Thyroid gland (tissue), 4 donors: ENCODE results near the gene PTPRT. TPM values are rescaled to one million over a fixed set of nuclear protein-coding genes. Genes with fewer than 3 reads are reported as not detected.

Experiments
- DNase-seq, 2 donors: peaks; one replicate each; pipeline ENCODE4 v3.0.0-alpha.2; 2019
- H3K27ac ChIP-seq, 3 donors: fragments of 200-600 bp; sonication (generic); 1 replicate in 2 of 3; 2 replicates in 1 of 3; pipeline ENCODE4 v1.5.1; 2016 to 2019; ENCODE audit warnings: mild to moderate bottlenecking in 1 of 3, moderate library complexity in 1 of 3
- H3K27me3 ChIP-seq: fragments of 200-600 bp; sonication (generic); one replicate; pipeline ENCODE4 v1.5.1; 2019
- H3K36me3 ChIP-seq, 2 donors: fragments of 200-600 bp; sonication (generic); one replicate each; pipeline ENCODE4 v1.5.1; 2016 to 2019
- H3K4me1 ChIP-seq, 2 donors: fragments of 200-600 bp; sonication (generic); one replicate each; pipeline ENCODE4 v1.5.1; 2017 to 2019
- H3K4me3 ChIP-seq, 3 donors: fragments of 200-600 bp; sonication (generic); replicated peaks in 1 of 3; 1 replicate in 2 of 3; 2 replicates in 1 of 3; pipeline ENCODE4 v1.5.1; 2016; ENCODE audit warnings: mild to moderate bottlenecking in 1 of 3
- H3K9me3 ChIP-seq: fragments of 200-600 bp; sonication (generic); one replicate; pipeline ENCODE4 v1.5.1; 2017
- CTCF ChIP-seq, 6 experiments: fragments of 200-600 bp in 3 of 6; fragments of 450-650 bp in 3 of 6; sonication (generic) in 3 of 6; IDR thresholded peaks; one replicate each; pipeline ENCODE4 v1.5.1; 2016 to 2019; ENCODE audit warnings: antibody characterized with exemption in 6 of 6, mild to moderate bottlenecking in 2 of 6, inconsistent platforms in 1 of 6, moderate library complexity in 1 of 6
- POLR2A ChIP-seq, 2 donors: fragments of 450-650 bp; IDR thresholded peaks; one replicate each; pipeline ENCODE4 v1.6.1; 2017; ENCODE audit warnings: antibody characterized with exemption in 2 of 2, mild to moderate bottlenecking in 2 of 2, moderate library complexity in 1 of 2
- WGBS, 2 donors: methylation state at CpG; one replicate each; pipeline ENCODE4 v1.1.5; 2017; 5-methylcytosine and 5-hydroxymethylcytosine counted together
- intact Hi-C: fragments of 100-400 bp; cut with DNase I; formaldehyde crosslinking; loops from one replicate; pipeline ENCODE4 v1.15.1; 2023
- total RNA-seq, 4 donors: library from RNA; depleted of rRNA; stranded (reverse); fragments of >200 nt; gene quantifications; one replicate each; pipeline ENCODE4 v1.2.3, GENCODE V29; 2016

Gene PTPRT
- total RNA-seq, 4 donors from 2014 or later = 0.11 to 0.15 TPM; not detected in 2

DNA sequence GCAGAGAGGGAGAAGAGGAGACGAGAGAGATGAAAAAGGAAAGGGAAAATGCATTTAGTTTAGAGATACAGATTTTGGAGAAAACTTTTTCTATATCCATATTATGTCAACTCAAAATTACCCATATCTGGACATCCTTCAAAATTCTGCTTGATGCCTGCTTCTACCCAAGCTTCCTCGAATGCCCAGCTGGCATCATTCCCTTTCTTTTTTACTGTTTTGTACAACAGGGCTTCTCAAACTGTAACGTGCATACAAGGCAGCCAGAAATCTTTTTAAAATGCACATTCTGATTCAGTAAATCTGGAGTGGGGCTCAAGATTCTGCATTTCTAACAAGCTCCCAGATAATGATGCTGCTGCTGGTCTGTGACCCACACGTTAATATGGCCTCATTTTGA, 1108.8 kb downstream of the PTPRT start:
- intact Hi-C loops = no loop called here
- WGBS, 2 donors = 76 to 77% methylated on average over 4 of the region's 4 CpGs

DNA sequence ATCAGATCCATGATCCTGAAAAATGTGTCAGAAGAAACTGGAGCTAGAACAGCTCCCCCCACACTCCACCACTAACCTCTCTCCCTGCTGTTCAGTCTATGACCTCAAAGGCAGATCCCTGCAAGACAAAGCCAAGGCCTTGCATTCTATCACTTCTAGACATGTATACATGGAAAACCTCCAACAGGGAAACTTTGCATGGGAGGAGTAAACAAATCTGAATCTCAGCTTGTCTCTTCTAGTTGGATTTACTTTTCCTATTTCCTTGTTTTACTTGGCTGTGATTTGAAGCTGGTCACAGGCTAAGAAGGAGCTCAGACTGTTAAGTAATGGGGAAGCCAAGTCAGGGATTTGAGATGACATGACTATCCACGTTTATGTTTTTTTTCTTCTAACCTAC, 1114.8 kb downstream of the PTPRT start:
- H3K9me3 ChIP-seq = no peaks in the 10 kb centered on the region
- H3K27ac ChIP-seq = no peak overlapping the region
- DNase-seq = no peak
- TF ChIP-seq CTCF (IDR thresholded peaks at IDR 0.05) = no peak
- no peak for TF ChIP-seq POLR2A (IDR thresholded peaks at IDR 0.05)
- WGBS, 2 donors = 50 to 63% methylated on average over 1 of the region's 1 CpG
- intact Hi-C loops = no loop called here
- H3K4me3 ChIP-seq = no peak overlapping the region
- H3K4me1 ChIP-seq = no peaks in the 10 kb centered on the region
- no peaks in the 10 kb centered on the region for H3K27me3 ChIP-seq
- H3K36me3 ChIP-seq = no peaks in the 10 kb centered on the region

More for the DNA sequence above, 1108.8 kb downstream of the PTPRT start:
- Histone ChIP-seq H3K27ac (no peak overlapping the region), H3K36me3 (no peaks in the 10 kb centered on the region), H3K4me1 (no peaks in the 10 kb centered on the region), H3K27me3 (no peaks in the 10 kb centered on the region), H3K4me3 (no peak overlapping the region), H3K9me3 (no peaks in the 10 kb centered on the region)
- no peak for TF ChIP-seq POLR2A (IDR thresholded peaks at IDR 0.05)
- TF ChIP-seq CTCF (IDR thresholded peaks at IDR 0.05) = no peak
- no peak for DNase-seq

GRCh38 chr20:42067596-42067995, 1122.1 kb downstream of the PTPRT start:
- 69 to 79% methylated on average over 3 of the region's 3 CpGs for WGBS, 2 donors
- Histone ChIP-seq H3K27me3 (no peaks in the 10 kb centered on the region), H3K4me1 (no peaks in the 10 kb centered on the region), H3K36me3 (no peaks in the 10 kb centered on the region), H3K4me3 (no peak overlapping the region), H3K9me3 (no peaks in the 10 kb centered on the region), H3K27ac (no peak overlapping the region)
- intact Hi-C loops = no loop called here
- TF ChIP-seq POLR2A (IDR thresholded peaks at IDR 0.05) (no peak), CTCF (IDR thresholded peaks at IDR 0.05) (no peak)
- DNase-seq = no peak

GRCh38 chr20:42067174-42067573, 1122.5 kb downstream of the PTPRT start:
- WGBS, 2 donors = 91 to 95% methylated on average over 5 of the region's 5 CpGs
- Histone ChIP-seq H3K27ac (no peak overlapping the region), H3K36me3 (no peaks in the 10 kb centered on the region), H3K27me3 (no peaks in the 10 kb centered on the region), H3K9me3 (no peaks in the 10 kb centered on the region), H3K4me3 (no peak overlapping the region), H3K4me1 (no peaks in the 10 kb centered on the region)
- no peak for DNase-seq
- intact Hi-C loops = no loop called here
- TF ChIP-seq POLR2A (IDR thresholded peaks at IDR 0.05) (no peak), CTCF (IDR thresholded peaks at IDR 0.05) (no peak)

- WGBS, 2 donors = 69 to 78% methylated on average over 4 of the region's 4 CpGs
- no peak for DNase-seq
- Histone ChIP-seq H3K4me1 (no peaks in the 10 kb centered on the region), H3K27me3 (no peaks in the 10 kb centered on the region), H3K36me3 (no peaks in the 10 kb centered on the region), H3K4me3 (no peak overlapping the region), H3K9me3 (no peaks in the 10 kb centered on the region), H3K27ac (no peak overlapping the region)
- intact Hi-C loops = no loop called here
- TF ChIP-seq POLR2A (IDR thresholded peaks at IDR 0.05) = no peak
- no peak for TF ChIP-seq CTCF (IDR thresholded peaks at IDR 0.05)
These were observed 1126.6 kb downstream of the PTPRT start for GRCh38 chr20:42063141-42063540.
